Adipose tissue (tissue), 3 donors: Measurements from ENCODE around the gene CEPT1. TPM values are rescaled to one million over a fixed set of nuclear protein-coding genes. Genes with fewer than 3 reads are reported as not detected.
"Not testable (repeated sequence)": the region's sequence is repeated elsewhere in the genome, so short reads cannot be mapped to it uniquely, and the experiment has no call there.

ENCODE experiments used
- H3K27ac ChIP-seq: one replicate; pipeline ENCODE4 v1.5.1; 2013; ENCODE audit warnings: low read depth, low read length
- WGBS, 3 donors: extraction: QIAGEN DNeasy Blood & Tissue Kit; methylation state at CpG; one replicate each; pipeline ENCODE4 v1.1.7; 2013; 5-methylcytosine and 5-hydroxymethylcytosine counted together
- polyA plus RNA-seq, 3 donors: library from polyadenylated mRNA; stranded (reverse); fragments of 200-250 nt; gene quantifications; one replicate each; pipeline ENCODE4 v1.2.3, GENCODE V29; 2013
- donor health status: healthy with polysubstance abuse.
- donor health status: Bipolar disorder and iron deficiency.
- donor health status: healthy.

The CEPT1 gene
- polyA plus RNA-seq, 3 donors = 11.8 to 28.0 (median 14.3) TPM

GRCh38 chr1:111202707-111203623 is 62.9 kb downstream of the CEPT1 start:
- WGBS, 3 donors = 55 to 60% (median 56%) methylated on average over 4 of the region's 4 CpGs
- no peak overlapping the region for H3K27ac ChIP-seq

- H3K27ac ChIP-seq = peak overlapping the region; percentile 58
- 7 to 13% (median 9%) methylated on average over 29 to 41 of the region's 41 CpGs for WGBS, 3 donors
Observed at GRCh38 chr1:111203681-111204200, 63.7 kb downstream of the CEPT1 start.

GRCh38 chr1:111204201-111204982 is 64.4 kb downstream of the CEPT1 start:
- H3K27ac ChIP-seq = peak overlapping the region; percentile 58
- 2 to 3% (median 3%) methylated on average over 55 to 61 of the region's 61 CpGs for WGBS, 3 donors

- 50 to 65% (median 55%) methylated on average over 9 of the region's 9 CpGs for WGBS, 3 donors
- H3K27ac ChIP-seq = no peak overlapping the region
Observed at GRCh38 chr1:111204983-111205713, 65.1 kb downstream of the CEPT1 start.

- no peak overlapping the region for H3K27ac ChIP-seq
- 43 to 71% (median 52%) methylated on average over 2 of the region's 2 CpGs for WGBS, 3 donors
Observed at GRCh38 chr1:111205714-111206050, 65.7 kb downstream of the CEPT1 start.

GRCh38 chr1:111208921-111209320 is 68.9 kb downstream of the CEPT1 start:
- H3K27ac ChIP-seq = no peak overlapping the region
- 47 to 60% (median 50%) methylated on average over 1 of the region's 1 CpG for WGBS, 3 donors

GRCh38 chr1:111209622-111210021 is 69.6 kb downstream of the CEPT1 start:
- WGBS, 3 donors = 75 to 95% (median 91%) methylated on average over 4 of the region's 4 CpGs
- H3K27ac ChIP-seq = no peak overlapping the region

- 81 to 96% (median 95%) methylated on average over 1 of the region's 1 CpG for WGBS, 3 donors
Observed at GRCh38 chr1:111211921-111212320, 71.9 kb downstream of the CEPT1 start.

GRCh38 chr1:111212634-111213335 is 72.8 kb downstream of the CEPT1 start:
- H3K27ac ChIP-seq = no peak overlapping the region
- 68 to 84% (median 78%) methylated on average over 5 of the region's 5 CpGs for WGBS, 3 donors

More at GRCh38 chr1:111211921-111212320, 71.9 kb downstream of the CEPT1 start:
- no peak overlapping the region for H3K27ac ChIP-seq

GRCh38 chr1:111213412-111213811 is 73.4 kb downstream of the CEPT1 start:
- H3K27ac ChIP-seq = no peak overlapping the region
- WGBS, 3 donors = 54 to 92% (median 62%) methylated on average over 6 of the region's 6 CpGs

GRCh38 chr1:111214074-111214801 is 74.2 kb downstream of the CEPT1 start:
- 76 to 86% (median 80%) methylated on average over 6 of the region's 6 CpGs for WGBS, 3 donors
- H3K27ac ChIP-seq = no peak overlapping the region

GRCh38 chr1:111214884-111215283 is 74.9 kb downstream of the CEPT1 start:
- H3K27ac ChIP-seq = no peak overlapping the region
- WGBS, 3 donors = 86 to 90% (median 89%) methylated on average over 7 of the region's 7 CpGs

GRCh38 chr1:111215285-111215684 is 75.3 kb downstream of the CEPT1 start:
- WGBS, 3 donors = 87 to 93% (median 88%) methylated on average over 2 of the region's 2 CpGs
- not testable (repeated sequence) for H3K27ac ChIP-seq

- WGBS, 3 donors = 66 to 75% (median 72%) methylated on average over 5 of the region's 5 CpGs
Observed at GRCh38 chr1:111216751-111217150, 76.7 kb downstream of the CEPT1 start.

GRCh38 chr1:111217183-111217910 is 77.3 kb downstream of the CEPT1 start:
- H3K27ac ChIP-seq = no peak overlapping the region
- 71 to 76% (median 73%) methylated on average over 5 of the region's 5 CpGs for WGBS, 3 donors

More at GRCh38 chr1:111216751-111217150, 76.7 kb downstream of the CEPT1 start:
- H3K27ac ChIP-seq = no peak overlapping the region

GRCh38 chr1:111218701-111219556 is 78.9 kb downstream of the CEPT1 start:
- no peak overlapping the region for H3K27ac ChIP-seq
- 90 to 93% (median 92%) methylated on average over 8 of the region's 8 CpGs for WGBS, 3 donors
